ENCODE measurements around the gene EPB41L1. TPM values are rescaled to one million over a fixed set of nuclear protein-coding genes. Genes with fewer than 3 reads are reported as not detected.

The EPB41L1 gene
- total and polyA plus RNA-seq, 2 experiments from 2014 or later: 24.1 to 48.7 TPM

DNA sequence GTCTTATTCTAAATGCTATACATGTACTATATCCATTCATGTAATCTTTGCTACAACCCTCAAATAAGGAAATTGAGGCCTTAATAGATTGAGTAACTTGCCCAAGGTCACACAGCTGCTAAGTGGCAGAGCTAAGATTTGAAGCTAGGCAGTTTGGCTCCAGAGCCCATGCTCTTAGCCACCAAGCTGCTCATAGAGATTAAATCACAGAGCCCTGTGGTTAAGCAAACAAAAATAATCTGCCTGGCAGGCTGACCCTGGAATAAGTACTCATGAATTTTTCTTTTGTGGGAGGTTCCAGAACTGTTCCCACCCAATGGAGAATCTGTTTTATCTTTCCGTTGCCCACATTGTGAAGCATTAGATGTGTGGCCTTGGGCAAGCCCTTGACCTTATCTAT, 89.2 kb downstream of the EPB41L1 start (continued):
- TF ChIP-seq, protein P1, sequence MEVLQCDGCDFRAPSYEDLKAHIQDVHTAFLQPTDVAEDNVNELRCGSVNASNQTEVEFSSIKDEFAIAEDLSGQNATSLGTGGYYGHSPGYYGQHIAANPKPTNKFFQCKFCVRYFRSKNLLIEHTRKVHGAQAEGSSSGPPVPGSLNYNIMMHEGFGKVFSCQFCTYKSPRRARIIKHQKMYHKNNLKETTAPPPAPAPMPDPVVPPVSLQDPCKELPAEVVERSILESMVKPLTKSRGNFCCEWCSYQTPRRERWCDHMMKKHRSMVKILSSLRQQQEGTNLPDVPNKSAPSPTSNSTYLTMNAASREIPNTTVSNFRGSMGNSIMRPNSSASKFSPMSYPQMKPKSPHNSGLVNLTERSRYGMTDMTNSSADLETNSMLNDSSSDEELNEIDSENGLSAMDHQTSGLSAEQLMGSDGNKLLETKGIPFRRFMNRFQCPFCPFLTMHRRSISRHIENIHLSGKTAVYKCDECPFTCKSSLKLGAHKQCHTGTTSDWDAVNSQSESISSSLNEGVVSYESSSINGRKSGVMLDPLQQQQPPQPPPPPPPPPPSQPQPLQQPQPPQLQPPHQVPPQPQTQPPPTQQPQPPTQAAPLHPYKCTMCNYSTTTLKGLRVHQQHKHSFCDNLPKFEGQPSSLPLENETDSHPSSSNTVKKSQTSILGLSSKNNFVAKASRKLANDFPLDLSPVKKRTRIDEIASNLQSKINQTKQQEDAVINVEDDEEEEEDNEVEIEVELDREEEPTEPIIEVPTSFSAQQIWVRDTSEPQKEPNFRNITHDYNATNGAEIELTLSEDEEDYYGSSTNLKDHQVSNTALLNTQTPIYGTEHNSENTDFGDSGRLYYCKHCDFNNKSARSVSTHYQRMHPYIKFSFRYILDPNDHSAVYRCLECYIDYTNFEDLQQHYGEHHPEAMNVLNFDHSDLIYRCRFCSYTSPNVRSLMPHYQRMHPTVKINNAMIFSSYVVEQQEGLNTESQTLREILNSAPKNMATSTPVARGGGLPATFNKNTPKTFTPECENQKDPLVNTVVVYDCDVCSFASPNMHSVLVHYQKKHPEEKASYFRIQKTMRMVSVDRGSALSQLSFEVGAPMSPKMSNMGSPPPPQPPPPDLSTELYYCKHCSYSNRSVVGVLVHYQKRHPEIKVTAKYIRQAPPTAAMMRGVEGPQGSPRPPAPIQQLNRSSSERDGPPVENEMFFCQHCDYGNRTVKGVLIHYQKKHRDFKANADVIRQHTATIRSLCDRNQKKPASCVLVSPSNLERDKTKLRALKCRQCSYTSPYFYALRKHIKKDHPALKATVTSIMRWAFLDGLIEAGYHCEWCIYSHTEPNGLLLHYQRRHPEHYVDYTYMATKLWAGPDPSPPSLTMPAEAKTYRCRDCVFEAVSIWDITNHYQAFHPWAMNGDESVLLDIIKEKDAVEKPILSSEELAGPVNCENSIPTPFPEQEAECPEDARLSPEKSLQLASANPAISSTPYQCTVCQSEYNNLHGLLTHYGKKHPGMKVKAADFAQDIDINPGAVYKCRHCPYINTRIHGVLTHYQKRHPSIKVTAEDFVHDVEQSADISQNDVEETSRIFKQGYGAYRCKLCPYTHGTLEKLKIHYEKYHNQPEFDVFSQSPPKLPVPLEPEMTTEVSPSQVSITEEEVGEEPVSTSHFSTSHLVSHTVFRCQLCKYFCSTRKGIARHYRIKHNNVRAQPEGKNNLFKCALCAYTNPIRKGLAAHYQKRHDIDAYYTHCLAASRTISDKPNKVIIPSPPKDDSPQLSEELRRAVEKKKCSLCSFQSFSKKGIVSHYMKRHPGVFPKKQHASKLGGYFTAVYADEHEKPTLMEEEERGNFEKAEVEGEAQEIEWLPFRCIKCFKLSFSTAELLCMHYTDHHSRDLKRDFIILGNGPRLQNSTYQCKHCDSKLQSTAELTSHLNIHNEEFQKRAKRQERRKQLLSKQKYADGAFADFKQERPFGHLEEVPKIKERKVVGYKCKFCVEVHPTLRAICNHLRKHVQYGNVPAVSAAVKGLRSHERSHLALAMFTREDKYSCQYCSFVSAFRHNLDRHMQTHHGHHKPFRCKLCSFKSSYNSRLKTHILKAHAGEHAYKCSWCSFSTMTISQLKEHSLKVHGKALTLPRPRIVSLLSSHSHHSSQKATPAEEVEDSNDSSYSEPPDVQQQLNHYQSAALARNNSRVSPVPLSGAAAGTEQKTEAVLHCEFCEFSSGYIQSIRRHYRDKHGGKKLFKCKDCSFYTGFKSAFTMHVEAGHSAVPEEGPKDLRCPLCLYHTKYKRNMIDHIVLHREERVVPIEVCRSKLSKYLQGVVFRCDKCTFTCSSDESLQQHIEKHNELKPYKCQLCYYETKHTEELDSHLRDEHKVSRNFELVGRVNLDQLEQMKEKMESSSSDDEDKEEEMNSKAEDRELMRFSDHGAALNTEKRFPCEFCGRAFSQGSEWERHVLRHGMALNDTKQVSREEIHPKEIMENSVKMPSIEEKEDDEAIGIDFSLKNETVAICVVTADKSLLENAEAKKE (CRISPR knock-in tag; IDR thresholded peaks at IDR 0.05): no peak
- TF ChIP-seq STAT1 (IDR thresholded peaks at IDR 0.05; ENCODE audit: unreplicated experiment) (no peak), CREB1 (CRISPR knock-in tag; IDR thresholded peaks at IDR 0.05; ENCODE audit: low read depth) (no peak)
- TF ChIP-seq, protein P2, sequence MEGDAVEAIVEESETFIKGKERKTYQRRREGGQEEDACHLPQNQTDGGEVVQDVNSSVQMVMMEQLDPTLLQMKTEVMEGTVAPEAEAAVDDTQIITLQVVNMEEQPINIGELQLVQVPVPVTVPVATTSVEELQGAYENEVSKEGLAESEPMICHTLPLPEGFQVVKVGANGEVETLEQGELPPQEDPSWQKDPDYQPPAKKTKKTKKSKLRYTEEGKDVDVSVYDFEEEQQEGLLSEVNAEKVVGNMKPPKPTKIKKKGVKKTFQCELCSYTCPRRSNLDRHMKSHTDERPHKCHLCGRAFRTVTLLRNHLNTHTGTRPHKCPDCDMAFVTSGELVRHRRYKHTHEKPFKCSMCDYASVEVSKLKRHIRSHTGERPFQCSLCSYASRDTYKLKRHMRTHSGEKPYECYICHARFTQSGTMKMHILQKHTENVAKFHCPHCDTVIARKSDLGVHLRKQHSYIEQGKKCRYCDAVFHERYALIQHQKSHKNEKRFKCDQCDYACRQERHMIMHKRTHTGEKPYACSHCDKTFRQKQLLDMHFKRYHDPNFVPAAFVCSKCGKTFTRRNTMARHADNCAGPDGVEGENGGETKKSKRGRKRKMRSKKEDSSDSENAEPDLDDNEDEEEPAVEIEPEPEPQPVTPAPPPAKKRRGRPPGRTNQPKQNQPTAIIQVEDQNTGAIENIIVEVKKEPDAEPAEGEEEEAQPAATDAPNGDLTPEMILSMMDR (conservative IDR thresholded peaks at IDR 0.05; ENCODE audit: low read depth in 2 of 2): no peak

DNA sequence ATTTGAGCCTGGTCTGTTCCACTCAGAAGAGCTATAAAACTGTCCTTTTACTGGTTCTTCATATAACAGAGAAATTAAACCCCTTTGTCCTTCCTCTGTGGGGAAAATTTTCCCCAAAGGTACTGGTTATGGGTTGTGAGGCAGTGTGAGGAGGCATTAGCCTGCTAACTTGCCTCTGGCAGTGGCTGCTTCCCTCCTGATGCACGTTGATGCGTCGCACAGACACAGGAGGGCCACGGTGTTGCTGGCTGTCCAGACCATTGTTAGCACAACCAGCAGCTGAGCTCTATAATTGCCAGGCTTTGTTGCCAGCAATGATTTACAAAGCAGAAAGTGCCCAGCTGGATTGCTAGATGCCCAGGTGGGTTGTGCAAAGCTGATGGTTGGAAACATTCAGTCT, 91.9 kb downstream of the EPB41L1 start:
- no peaks in the 10 kb centered on the region for H3K27me3 ChIP-seq (ENCODE audit: insufficient read depth)
- no peak overlapping the region for H3K4me3 Mint-ChIP-seq
- H3K27me3 Mint-ChIP-seq (ENCODE audit: insufficient read depth, low read depth, poor library complexity): no peaks in the 10 kb centered on the region
- no peak for ATAC-seq
- no peak overlapping the region for H2AFZ ChIP-seq
- H3K4me3 ChIP-seq: no peak overlapping the region
- H3K27ac Mint-ChIP-seq: no peak overlapping the region
- no peaks in the 10 kb centered on the region for H3K4me1 ChIP-seq (ENCODE audit: insufficient read depth)
- H3K4me2 ChIP-seq: no peak overlapping the region
- H3K9me2 ChIP-seq (ENCODE audit: insufficient read depth): no peaks in the 10 kb centered on the region
- no peaks in the 10 kb centered on the region for H3K4me1 Mint-ChIP-seq
- H3K27ac ChIP-seq (ENCODE audit: low read depth): no peak overlapping the region
- H3K36me3 Mint-ChIP-seq (ENCODE audit: low read depth): peaks cover 41% of the 10 kb centered on the region
- H3K79me2 ChIP-seq (replicated peaks; ENCODE audit: insufficient read depth): peaks cover 26% of the 10 kb centered on the region
- no peak for DNase-seq (ENCODE audit: low spot score)
- H3K36me3 ChIP-seq (ENCODE audit: insufficient read depth): peaks cover 32% of the 10 kb centered on the region
- no peaks in the 10 kb centered on the region for H3K9me3 Mint-ChIP-seq
- no peaks in the 10 kb centered on the region for H3F3A ChIP-seq (replicated peaks; ENCODE audit: low read depth)
- H4K20me1 ChIP-seq (replicated peaks; ENCODE audit: insufficient read depth): peaks cover 16% of the 10 kb centered on the region
- TF ChIP-seq ZNF331 (CRISPR knock-in tag; IDR thresholded peaks at IDR 0.05; ENCODE audit: low read depth): no peak
- TF ChIP-seq, protein P3, sequence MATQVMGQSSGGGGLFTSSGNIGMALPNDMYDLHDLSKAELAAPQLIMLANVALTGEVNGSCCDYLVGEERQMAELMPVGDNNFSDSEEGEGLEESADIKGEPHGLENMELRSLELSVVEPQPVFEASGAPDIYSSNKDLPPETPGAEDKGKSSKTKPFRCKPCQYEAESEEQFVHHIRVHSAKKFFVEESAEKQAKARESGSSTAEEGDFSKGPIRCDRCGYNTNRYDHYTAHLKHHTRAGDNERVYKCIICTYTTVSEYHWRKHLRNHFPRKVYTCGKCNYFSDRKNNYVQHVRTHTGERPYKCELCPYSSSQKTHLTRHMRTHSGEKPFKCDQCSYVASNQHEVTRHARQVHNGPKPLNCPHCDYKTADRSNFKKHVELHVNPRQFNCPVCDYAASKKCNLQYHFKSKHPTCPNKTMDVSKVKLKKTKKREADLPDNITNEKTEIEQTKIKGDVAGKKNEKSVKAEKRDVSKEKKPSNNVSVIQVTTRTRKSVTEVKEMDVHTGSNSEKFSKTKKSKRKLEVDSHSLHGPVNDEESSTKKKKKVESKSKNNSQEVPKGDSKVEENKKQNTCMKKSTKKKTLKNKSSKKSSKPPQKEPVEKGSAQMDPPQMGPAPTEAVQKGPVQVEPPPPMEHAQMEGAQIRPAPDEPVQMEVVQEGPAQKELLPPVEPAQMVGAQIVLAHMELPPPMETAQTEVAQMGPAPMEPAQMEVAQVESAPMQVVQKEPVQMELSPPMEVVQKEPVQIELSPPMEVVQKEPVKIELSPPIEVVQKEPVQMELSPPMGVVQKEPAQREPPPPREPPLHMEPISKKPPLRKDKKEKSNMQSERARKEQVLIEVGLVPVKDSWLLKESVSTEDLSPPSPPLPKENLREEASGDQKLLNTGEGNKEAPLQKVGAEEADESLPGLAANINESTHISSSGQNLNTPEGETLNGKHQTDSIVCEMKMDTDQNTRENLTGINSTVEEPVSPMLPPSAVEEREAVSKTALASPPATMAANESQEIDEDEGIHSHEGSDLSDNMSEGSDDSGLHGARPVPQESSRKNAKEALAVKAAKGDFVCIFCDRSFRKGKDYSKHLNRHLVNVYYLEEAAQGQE (IDR thresholded peaks at IDR 0.05; ENCODE audit: unreplicated experiment): no peak
- TF ChIP-seq CREB1 (CRISPR knock-in tag; IDR thresholded peaks at IDR 0.05; ENCODE audit: low read depth): no peak
- TF ChIP-seq ZNF114 (CRISPR knock-in tag; IDR thresholded peaks at IDR 0.05): no peak
- no peak for TF ChIP-seq NANOG (IDR thresholded peaks at IDR 0.05; ENCODE audit: borderline replicate concordance)
- no peak for TF ChIP-seq EZH2phosphoT487 (IDR thresholded peaks at IDR 0.05; ENCODE audit: unreplicated experiment)
- TF ChIP-seq, protein P2 (conservative IDR thresholded peaks at IDR 0.05; ENCODE audit: low read depth in 2 of 2): no peak
- TF ChIP-seq EZH2 (IDR thresholded peaks at IDR 0.05; ENCODE audit: low read depth, unreplicated experiment): no peak
